Fibroblast of skin of right quadriceps (primary cell): ENCODE measurements around the gene ZNF506.
"Not testable (repeated sequence)": the region's sequence is repeated elsewhere in the genome, so short reads cannot be mapped to it uniquely, and the experiment has no call there.

Experiments
- DNase-seq: peaks from one replicate; pipeline ENCODE4 v3.0.0-alpha.2; 2013

Gene ZNF506

DNA sequence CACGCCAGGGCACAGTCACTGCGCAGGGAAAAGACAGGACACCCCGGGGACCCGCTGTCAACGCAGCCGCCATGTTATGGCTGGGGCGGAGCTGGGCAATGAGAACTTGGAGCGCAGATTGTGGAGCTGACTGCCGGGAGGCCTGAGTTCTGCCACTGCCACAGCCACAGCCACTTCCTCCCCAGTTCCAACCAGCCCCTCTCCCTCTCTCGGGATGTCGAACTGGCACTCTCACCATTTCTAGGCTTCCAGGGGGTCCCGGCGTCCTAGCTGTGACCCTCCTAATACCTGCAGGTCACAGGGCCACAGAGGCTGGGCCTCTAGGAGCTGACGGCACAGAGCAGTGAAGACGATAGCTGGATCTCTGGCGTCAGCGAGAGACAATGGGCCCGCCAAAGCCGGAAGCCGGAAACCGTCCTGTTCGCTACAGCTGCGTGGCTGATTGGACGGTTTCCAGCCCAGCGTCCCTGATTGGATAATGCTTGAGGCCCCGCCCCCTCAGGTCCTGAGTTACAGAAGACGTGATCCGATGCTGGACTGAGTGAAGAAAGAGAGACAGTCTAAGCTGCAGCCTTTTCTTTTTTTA lies at the start of gene ZNF506:
ZNF506 (minus strand) TSS at position 385 of the 586 bp plus-strand sequence; CDS start at position 238, 147 bp downstream.
- peak; percentile 96 for DNase-seq

DNA sequence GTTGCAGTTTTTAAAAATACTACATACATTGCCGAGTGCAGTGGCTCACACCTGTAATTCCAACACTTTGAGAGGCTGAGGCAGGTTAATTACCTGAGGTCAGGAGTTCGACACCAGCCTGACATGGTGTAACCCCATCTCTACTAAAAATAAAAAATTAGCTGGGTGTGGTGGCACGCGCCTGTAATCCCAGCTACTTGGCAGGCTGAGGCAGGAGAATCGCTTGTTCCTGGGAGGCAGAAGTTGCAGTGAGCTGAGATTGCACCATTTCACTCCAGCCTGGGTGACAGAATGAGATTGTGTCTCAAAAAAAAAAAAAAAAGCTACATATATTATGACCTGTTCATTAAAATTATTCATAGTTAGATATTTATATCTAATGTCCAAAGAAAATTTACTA lies 48.5 kb upstream of the ZNF506 start:
- DNase-seq: not testable (repeated sequence)

DNA sequence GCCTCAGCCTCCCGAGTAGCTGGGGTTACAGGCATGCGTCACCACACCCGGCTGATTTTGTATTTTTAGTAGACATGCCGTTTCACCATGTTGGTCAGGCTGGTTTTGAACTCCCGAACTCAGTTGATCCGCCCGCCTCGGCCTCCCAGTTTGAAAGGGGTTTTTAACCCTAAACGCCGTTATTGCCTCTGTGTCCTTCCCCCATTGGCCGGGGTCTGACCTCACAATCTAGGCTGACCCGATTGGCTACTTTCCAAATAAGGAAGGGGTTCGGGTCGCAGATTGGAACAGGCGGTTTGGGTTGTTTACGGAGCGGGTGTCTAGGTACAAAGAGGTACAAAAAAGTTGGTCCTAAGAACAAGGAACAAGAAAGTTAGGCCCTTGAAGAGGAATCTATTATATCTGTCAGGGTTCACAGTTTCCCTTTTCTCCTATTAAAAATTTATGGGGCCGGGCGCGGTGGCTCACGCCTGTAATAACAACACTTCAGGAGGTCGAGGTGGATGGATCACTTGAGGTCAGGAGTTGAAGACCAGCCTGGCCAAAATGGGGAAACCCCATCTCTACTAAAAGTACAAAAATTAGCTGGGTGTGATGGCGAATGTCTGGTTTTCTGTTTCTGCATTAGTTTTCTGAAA lies 45.2 kb upstream of the ZNF506 start:
- peak; percentile 2 for DNase-seq

DNA sequence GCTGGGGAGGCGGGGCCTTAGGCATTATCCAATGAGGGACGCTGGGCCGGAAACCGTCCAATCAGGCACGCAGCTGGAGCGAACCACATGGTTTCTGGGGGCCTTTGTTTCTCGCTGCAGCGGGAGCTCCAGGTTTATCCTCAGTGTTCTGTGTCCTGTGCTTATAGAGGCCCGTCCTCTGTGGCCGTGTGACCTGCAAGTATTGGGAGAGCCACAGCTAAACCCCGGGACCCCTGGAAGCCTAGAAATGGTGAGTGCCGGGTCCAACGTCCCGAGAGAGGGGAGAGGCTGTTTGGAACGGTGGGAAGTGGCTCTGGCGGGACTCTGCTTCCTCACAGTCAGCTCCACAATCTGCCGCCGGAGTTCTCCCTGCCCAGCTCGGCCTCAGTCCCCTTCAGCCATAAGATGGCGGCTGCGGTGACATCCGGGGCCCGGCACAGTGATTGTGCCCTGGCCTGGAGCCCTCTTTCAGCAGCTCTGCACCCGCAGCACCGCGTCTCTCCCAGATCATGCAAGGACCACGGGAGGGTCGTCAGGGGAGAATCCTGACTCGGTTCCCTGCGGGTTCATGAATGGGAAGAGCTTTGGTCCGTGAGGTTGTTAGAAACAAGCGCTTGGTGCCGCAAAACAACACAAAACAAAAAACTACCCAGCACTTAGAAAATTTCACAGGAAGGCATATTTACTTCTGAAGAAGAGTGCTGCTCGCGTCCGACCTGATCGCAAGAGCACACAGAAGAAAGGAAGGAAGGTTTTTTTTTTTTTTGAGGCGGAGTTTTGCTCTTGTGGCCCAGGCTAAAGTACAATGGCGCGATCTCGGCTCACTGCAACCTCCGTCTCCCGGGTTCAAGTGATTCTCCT lies 44.4 kb upstream of the ZNF506 start, which contains the start of gene ZNF253:
ZNF253 (plus strand) TSS at position 133 of the 861 bp plus-strand sequence; CDS start at position 248, 115 bp downstream.
- peak; percentile 94 for DNase-seq

DNA sequence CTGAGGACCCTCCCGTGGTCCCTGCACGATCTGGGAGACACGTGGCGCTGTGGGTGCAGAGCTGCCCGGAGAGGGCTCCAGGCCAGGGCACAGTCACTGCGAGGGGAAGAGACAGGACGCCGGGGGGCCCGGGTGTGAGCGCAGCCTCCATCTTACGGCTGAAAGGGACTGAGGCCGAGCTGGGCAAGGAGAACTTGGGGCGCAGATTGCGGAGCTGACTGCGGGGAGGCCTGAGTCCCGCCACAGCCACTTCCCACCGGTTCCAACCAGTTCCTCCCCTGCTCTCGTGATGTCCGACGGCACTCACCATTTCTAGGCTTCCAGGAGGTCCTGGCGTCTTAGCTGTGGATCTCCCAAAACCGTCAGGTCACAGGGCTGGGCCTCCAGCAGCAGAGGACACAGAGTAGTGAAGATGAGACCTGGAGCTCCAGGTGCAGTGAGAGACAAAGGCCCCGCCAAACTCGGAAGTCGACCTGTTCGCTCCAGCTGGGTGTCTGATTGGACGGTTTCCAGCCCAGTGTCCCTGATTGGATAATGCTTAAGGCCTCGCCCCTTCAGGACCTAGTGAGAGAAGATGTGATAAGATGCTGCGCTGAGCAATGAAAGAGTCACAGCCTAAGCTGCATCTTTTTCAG lies 39.3 kb upstream of the ZNF506 start:
- DNase-seq: no peak

DNA sequence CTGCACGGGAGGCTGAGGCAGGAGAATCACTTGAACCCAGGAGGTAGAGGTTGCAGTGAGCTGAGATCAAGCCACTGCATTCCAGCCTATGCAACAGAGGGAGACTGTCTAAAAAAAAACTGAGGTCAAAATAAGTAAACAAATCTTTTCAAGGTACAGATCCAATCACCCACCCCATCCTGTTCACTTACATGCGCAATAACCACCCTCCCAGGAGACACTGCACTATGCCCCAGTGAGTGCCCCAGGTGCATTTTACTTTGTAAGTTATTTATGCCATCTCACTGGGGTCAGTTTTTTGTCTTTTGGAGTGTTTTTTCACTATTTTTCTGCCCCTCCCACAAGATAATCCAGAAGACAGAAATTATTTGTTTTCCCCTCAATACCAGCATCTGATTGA lies 37.2 kb upstream of the ZNF506 start:
- no peak for DNase-seq

DNA sequence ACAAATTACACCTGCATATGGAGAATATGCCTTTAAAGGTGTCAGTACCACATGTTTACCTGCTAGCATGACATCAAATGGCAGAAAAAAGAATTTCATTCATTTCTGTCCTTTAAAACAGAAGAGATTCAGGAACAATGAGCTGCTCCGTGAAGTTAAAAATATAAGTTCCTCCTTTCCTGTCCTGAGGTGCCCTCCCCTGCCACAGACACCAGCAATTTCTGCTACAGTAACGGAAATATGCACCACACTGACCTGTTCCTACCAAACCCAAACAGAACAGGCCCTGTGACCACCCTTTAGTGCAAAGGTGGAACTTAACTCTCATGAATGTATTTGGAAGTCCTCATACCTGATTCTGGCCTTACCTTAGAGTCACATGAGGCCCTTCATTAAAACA lies 30.2 kb upstream of the ZNF506 start:
- not testable (repeated sequence) for DNase-seq

DNA sequence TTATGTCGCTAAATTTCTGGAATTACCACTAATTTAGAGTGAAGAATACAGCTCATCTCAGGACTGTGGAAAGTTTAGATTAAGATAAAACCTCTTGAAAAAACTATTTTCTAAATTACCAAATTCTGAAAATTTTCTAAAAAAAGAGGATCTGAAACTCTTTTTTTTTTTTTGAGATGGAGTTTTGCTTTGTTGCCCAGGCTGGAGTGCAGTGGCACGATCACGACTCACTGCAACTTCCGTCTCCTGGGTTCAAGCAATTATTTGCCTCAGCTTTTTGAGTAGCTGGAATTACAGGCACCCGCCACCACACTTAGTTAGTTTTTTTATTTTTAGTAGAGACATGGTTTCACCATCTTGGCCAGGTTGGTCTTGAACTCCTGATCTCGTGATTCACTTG lies 27.5 kb upstream of the ZNF506 start:
- DNase-seq: no peak

DNA sequence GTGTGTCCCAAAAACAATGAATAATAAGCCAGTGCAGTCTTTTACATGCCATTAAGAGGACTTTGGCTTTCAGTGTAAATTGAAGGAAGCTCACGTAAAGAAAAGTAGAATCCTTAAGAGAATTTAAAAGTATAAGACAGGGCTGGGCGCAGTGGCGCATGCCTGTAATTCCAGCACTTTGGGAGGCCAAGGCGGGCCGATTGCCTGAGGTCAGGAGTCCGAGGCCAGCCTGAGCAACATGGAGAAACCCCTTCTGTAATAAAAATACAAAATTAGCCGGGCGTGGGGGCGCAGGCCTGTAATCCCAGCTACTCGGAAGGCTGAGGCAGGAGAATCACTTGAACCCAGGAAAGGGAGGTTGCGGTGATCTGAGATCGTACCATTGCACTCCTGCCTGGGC lies 26.2 kb upstream of the ZNF506 start:
- no peak for DNase-seq

DNA sequence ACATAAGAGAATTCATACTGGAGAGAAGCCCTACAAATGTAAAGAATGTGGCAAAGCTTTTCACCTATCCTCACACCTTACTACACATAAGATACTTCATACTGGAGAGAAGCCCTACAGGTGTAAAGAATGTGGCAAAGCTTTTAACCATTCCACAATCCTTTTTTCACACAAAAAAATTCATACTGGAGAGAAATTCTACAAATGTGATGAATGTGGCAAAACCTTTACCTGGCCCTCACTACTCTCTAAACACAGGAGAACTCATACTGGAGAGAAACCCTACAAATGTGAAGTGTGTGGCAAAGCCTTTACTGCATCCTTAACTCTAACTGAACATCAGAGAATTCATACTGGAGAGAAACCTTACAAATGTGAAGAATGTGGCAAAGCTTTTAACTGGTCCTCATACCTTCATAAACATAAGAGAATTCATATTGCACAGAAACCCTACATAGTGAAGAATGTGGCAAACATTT lies 14.0 kb upstream of the ZNF506 start:
- no peak for DNase-seq

DNA sequence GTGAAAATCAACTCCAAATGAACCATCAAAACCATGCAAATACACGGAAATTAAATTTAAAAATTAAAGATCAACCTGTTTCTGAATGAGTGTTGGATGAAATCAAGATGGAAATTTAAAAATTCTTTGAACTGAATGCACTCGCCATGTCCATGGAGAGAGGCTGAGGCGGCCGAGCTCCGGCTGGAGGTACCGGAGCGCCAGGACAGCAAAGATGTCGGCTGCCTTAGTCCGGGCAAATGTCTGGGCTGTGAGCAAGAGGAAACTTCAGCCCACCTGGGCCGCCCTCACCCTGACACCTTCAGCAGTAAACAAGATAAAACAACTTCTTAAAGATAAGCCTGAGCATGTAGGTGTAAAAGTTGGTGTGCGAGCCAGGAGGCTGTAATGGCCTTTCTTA lies 5.3 kb upstream of the ZNF506 start:
- no peak for DNase-seq

DNA sequence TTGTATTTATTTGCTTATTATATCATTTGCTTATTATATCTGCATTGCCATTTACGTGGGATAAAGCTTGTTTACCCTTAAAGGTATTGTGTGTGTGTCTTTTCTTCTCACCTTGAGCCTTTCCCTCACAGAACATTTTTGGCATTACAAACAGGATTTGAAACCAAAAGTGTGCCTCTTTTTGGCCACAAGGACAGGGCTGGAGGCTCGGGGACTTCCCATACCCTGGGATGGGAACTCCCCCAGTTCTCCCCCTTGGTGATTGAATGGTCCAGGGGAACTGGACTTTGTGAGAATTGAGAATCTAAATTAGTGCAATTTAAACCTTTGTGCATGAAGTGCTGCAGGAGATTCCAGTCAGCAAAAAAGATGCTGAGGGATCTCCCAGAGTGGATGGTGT lies 2.4 kb upstream of the ZNF506 start:
- DNase-seq: no peak

DNA sequence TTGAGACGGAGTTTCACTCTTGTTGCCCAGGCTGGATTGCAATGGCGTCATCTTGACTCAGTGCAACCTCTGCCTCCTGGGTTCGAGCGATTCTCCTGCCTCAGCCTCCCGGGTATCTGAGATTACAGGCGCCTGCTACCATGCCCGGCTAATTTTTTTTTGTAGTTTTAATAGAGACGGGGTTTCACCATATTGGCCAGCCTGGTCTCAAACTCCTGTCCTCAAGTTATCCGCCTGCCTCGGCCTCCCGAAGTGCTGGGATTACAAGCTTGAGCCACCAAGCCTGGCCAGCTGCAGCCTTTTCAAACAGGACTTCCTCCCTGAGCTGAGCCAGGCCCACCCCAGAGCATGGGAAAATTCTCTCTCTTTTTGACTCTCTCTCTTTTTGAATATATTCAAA lies 426 bp upstream of the ZNF506 start:
- DNase-seq: not testable (repeated sequence)

DNA sequence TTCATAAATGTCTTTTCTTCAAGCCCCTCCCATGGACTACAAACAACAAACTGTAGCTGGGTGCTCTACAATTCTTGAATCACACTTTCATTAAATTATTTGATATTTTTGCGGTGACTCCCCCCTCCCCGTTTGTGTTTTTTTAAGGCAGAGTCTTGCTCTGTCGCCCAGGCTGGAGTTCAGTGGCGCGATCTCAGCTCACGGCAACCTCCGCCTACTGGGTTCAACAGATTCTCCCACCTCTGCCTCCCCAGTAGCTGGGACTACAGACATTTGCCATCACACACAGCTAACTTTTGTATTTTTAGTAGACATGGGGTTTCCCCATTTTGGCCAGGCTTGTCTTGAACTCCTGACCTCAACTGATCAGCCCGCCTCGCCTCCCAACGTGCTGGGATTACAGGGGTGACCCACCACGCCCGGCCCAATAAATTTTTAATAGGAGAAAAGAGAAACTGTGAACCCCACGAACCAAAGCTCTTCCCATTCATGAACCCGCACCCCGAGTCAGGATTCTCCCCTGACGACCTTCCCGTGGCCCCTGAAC lies 703 bp downstream of the ZNF506 start:
- DNase-seq: no peak

DNA sequence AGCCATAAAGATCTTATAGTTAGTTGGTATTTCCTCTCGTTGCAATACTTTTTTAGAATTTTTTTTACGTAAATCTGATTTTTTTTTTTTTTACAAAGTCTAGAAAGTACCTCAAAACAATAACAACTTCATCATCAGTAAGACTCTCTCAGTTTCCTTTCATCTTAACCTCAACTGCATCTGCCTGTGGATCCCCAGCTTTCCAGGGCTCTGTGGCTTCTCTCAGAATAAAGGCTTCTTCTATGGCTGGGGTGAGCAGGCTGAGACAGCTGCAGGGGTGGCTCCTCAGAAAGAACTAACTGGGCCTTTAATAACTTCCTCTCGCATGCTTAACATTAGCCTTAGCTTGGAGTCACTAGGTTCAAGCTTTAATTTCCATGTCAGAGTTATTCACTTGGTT lies 4.2 kb downstream of the ZNF506 start:
- DNase-seq: no peak

DNA sequence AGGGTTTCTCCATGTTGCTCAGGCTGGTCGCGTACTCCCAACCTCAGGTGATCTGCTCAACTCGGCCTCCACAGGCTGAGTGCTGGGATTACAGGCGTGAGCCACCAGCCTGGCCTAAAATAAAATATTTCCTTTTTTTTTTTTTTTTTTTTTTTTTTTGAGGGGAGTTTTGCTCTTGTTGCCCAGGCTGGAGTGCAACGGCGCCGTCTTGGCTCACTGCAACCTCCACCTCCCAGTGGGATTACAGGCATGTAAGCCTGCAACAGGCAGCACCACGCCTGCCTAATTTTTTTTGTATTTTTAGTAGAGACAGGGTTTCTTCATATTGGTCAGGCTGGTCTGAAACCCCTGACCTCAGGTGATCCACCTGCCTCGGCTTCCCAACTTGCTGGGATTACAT lies 4.9 kb downstream of the ZNF506 start:
- no peak for DNase-seq

DNA sequence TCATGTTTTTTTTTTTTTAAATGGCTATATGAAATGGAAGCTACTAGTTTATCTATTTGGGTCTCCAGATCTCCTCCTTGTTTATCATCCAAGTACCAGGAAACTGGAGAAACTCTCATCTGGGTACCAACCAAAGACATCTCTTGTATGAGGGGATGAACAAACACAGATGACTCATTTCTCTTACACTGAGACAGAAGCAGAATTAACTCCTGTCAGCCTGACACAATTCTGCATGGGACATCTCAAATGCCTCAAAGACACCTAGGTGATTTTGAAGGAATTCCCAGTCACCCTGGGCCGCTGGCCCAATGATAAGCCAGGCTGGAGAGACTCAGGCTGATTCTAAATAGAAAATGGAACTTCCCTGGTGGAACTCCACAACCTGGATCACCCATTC lies 9.6 kb downstream of the ZNF506 start:
- DNase-seq: not testable (repeated sequence)

DNA sequence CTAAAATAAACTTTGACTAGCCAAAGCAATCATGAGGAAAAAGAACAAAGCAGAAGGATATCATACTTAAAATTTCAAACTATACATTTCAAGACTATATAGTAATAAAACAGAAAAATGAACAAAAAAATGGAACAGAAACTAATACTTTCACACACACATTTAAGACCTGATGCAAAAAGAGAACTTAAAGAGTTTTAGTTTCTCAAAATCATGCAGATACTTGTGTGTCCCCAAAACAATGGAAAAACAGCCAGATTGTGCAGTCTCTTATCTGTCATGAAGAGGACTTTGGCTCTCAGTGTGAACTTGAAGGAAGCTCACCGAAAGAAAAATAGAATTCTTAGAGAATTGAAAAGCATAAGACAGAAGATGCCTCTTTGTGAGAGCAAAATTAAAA lies 16.1 kb downstream of the ZNF506 start:
- DNase-seq: no peak

DNA sequence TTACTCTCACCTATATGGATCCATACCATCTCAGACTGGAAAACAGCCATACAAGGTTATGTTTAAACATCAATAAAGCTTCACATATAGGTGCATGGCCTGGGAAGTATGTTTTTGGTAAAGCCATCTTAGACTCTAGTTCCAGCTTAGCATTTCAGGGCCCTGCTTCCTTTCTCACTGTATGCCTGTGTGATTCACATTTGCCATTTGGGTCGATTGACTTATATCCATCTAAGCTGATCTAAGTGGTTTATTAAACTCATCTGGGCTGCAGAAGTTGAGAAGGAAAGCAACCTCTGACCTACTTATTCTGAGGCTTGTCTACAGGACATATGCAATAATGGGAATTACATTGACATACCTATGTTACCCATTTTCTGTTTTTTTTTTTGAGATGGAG lies 33.5 kb downstream of the ZNF506 start:
- no peak for DNase-seq

DNA sequence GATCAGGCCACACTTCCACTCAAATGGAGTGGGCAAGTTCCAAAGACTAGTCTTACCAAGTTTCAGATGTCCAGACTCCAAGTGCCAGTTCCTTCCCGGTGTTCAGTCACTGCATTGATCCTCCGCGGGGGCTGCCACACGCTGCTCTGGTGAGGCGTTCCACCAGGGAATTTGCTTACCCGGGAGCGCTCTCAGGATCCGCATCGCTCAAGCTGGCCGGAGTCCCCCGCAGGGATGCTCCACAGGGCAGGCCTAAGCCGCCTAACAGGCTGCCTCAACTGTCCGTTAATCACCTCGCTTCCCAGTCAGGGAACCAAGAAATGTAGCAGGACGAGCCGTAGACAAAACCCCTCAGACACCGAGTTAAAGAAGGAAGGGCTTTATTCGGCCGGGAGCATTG lies 36.1 kb downstream of the ZNF506 start:
- DNase-seq: not testable (repeated sequence)

DNA sequence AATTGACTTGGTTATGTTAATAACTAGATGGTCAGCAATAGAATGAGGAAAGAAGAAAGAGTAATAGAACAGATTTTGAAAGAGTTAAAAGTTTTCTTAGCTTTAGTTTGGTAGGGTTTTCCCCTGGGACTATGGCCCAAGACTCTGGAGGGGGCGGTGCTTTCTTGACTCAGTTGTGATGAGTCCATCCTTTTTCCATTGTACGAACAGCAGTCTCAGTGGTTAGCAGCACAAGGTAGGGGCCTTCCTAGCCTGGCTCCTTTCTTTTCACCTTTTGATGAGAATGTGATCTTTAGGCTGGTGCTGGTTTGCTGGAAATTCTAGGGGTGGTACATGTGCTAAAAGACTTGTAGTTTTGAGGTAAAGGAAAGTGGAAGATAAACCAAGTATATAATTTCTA lies 38.8 kb downstream of the ZNF506 start:
- no peak for DNase-seq

DNA sequence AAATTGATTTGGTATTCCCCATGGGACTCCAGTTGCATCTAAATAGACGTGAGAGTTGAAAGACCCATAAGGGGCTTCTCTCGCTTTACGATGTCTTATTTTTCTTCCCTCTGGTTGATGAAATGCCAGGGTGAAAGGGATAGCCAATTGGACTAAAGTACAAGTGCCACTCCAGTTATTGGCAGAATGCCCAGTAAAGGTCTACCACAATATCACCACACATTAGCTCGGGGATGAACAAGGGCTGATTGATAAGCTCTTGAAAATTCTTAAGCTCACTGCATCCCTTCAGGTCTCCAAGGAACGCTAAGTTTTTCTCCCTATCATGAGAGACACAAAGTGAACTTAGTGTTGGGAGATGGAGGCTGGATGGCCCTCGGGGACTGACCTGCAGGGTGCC lies 39.8 kb downstream of the ZNF506 start:
- DNase-seq: not testable (repeated sequence)

DNA sequence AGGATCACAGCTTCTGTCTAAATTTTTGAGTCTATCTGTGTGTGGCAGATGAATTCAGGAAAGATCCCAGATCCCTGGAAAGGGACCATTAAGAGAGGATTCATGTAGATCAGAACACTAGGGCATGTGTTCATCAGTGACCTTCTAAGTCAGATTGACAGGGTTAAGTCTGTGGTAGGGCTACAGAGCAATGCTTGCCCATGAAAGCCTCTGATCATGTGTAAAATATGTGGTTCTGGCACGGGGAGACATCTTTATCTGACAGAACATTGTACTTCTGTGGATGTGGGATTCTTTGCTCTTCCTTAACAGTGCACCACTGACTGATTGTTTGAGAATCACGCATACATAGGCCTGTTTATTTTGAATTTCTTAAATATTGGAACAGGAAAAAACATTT lies 42.9 kb downstream of the ZNF506 start:
- no peak for DNase-seq
